HCT116 (cell line): ENCODE measurements around the gene MED25.

Experiments used
- YY1 ChIP-seq: IDR thresholded peaks from 2 replicates; pipeline ENCODE4 v1.6.1; 2011; ENCODE audit warnings: low read length, low read depth, moderate library complexity, mild to moderate bottlenecking; ENCODE audit not compliant: insufficient replicate concordance; ENCODE audit errors: extremely low read depth
- ZNF274 ChIP-seq: fragments of 200-500 bp; sonication (Bioruptor generic); IDR thresholded peaks from 2 replicates; pipeline ENCODE4 v1.6.1; 2014; ENCODE audit warnings: mild to moderate bottlenecking, low read depth, low read length, inconsistent platforms
- TF ChIP-seq, protein P1 (sequence below), 3 experiments: fragments of 200-600 bp in 1 of 3; sonication (generic) in 1 of 3; IDR thresholded peaks in 2 of 3; conservative IDR thresholded peaks in 1 of 3; 2 replicates each; pipeline ENCODE4 v1.5.1; 2012 to 2017; ENCODE audit warnings: low read depth in 2 of 3, low read length in 2 of 3, antibody characterized with exemption in 1 of 3, borderline replicate concordance in 1 of 3, control low read depth in 1 of 3, mild to moderate bottlenecking in 1 of 3, mixed read lengths in 1 of 3, mixed run types in 1 of 3, moderate library complexity in 1 of 3; ENCODE audit not compliant: insufficient read depth in 1 of 3
- TF ChIP-seq, protein P2 (sequence below): IDR thresholded peaks from 2 replicates; pipeline ENCODE4 v1.6.1; 2011; ENCODE audit warnings: mild to moderate bottlenecking, low read length, moderate library complexity; ENCODE audit not compliant: insufficient replicate concordance; ENCODE audit errors: extremely low read depth

DNA sequence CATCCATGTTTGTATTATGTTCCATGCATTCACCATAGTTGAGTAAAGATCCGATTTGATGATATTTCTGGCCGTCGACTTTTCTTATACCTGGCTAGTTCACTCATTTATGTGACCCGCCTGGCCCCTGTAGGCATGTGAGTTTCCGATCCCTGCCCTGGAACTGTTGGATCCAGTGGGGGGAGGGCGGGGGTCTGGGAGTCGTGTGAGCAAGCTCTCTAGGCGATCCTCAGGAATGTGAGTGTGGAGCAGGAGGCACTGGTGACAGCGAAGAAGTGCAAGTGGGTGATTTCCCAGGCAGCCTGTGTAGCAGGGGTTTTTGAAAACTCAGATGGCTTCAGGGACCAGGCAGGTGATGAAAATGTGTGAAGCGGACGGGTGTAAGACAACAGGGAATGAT lies 22.2 kb downstream of the MED25 start:
- TF ChIP-seq, protein P1, sequence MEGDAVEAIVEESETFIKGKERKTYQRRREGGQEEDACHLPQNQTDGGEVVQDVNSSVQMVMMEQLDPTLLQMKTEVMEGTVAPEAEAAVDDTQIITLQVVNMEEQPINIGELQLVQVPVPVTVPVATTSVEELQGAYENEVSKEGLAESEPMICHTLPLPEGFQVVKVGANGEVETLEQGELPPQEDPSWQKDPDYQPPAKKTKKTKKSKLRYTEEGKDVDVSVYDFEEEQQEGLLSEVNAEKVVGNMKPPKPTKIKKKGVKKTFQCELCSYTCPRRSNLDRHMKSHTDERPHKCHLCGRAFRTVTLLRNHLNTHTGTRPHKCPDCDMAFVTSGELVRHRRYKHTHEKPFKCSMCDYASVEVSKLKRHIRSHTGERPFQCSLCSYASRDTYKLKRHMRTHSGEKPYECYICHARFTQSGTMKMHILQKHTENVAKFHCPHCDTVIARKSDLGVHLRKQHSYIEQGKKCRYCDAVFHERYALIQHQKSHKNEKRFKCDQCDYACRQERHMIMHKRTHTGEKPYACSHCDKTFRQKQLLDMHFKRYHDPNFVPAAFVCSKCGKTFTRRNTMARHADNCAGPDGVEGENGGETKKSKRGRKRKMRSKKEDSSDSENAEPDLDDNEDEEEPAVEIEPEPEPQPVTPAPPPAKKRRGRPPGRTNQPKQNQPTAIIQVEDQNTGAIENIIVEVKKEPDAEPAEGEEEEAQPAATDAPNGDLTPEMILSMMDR (IDR thresholded peaks at IDR 0.05 in 2 of 3, conservative IDR thresholded peaks at IDR 0.05 in 1 of 3; ENCODE audit: borderline replicate concordance in 1 of 3, insufficient read depth in 1 of 3, low read depth in 2 of 3, low read length in 2 of 3) = no peak
- no peak for TF ChIP-seq YY1
- no peak for TF ChIP-seq ZNF274
- TF ChIP-seq, protein P2, sequence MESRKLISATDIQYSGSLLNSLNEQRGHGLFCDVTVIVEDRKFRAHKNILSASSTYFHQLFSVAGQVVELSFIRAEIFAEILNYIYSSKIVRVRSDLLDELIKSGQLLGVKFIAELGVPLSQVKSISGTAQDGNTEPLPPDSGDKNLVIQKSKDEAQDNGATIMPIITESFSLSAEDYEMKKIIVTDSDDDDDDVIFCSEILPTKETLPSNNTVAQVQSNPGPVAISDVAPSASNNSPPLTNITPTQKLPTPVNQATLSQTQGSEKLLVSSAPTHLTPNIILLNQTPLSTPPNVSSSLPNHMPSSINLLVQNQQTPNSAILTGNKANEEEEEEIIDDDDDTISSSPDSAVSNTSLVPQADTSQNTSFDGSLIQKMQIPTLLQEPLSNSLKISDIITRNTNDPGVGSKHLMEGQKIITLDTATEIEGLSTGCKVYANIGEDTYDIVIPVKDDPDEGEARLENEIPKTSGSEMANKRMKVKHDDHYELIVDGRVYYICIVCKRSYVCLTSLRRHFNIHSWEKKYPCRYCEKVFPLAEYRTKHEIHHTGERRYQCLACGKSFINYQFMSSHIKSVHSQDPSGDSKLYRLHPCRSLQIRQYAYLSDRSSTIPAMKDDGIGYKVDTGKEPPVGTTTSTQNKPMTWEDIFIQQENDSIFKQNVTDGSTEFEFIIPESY = no peak
